ENCODE results near the gene GDF7. TPM values are rescaled to one million over a fixed set of nuclear protein-coding genes. Genes with fewer than 3 reads are reported as not detected.

Gene GDF7
- total RNA-seq, 1 experiment from 2014 or later = 0.04 TPM

DNA sequence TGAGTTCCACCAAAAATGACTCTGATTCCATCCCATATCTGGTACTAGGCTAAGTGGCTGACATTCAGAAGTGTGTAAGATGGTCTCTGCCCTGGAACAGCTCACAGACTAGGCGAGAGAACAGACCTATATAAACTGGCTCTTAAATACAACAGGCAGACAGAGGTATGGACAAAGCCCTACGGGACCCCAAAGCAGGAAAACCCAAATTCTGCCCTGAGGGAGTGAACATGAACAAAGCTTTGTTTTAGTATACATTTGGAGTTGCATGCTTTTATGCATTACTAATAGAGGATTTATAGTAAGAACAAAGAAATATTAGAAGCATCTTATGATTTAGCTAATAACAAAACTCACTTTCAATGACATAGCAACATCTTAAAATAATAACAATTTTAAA, 25.1 kb downstream of the GDF7 start:
- Histone ChIP-seq H2BK5ac (ENCODE audit: insufficient read length, low read length) (no peak overlapping the region), H2BK20ac (ENCODE audit: low read depth, low read length, poor library complexity, severe bottlenecking) (no peak overlapping the region), H3K14ac (ENCODE audit: insufficient read depth, low read length) (no peak overlapping the region), H3K79me2 (ENCODE audit: insufficient read depth, low read length) (no peaks in the 10 kb centered on the region), H3K4me2 (ENCODE audit: insufficient read depth, insufficient read length, low read length) (no peak overlapping the region), H3K23me2 (ENCODE audit: insufficient read length, low read depth, low read length, poor library complexity, severe bottlenecking) (no peaks in the 10 kb centered on the region), H2BK12ac (ENCODE audit: insufficient read length, low read depth, low read length) (no peak overlapping the region), H3T11ph (ENCODE audit: low read length) (no peak overlapping the region), H4K8ac (replicated peaks; ENCODE audit: insufficient read length, low read depth, low read length) (no peak overlapping the region), H2AFZ (ENCODE audit: low read length) (no peak overlapping the region), H3K4me1 (ENCODE audit: insufficient read depth, low read length) (no peaks in the 10 kb centered on the region), H3K18ac (ENCODE audit: insufficient read length, low read depth, low read length) (no peak overlapping the region), H4K91ac (ENCODE audit: insufficient read length, low read depth, low read length) (no peak overlapping the region), H3K79me1 (ENCODE audit: insufficient read depth, low read depth, low read length, poor library complexity, severe bottlenecking) (no peaks in the 10 kb centered on the region), H2BK120ac (ENCODE audit: low read depth, low read length, poor library complexity, severe bottlenecking) (no peak overlapping the region), H3K27me3 (ENCODE audit: insufficient read depth, low read length) (no peaks in the 10 kb centered on the region), H4K20me1 (ENCODE audit: control insufficient read depth, insufficient read depth, insufficient read length) (no peaks in the 10 kb centered on the region), H3K9ac (ENCODE audit: extremely low read depth, insufficient read length, low read length) (no peak overlapping the region), H3K9me3 (ENCODE audit: control insufficient read depth, low read depth, low read length) (no peaks in the 10 kb centered on the region), H3K4ac (ENCODE audit: low read depth, low read length) (no peak overlapping the region), H3K27ac (ENCODE audit: insufficient read length, low read depth, low read length) (no peak overlapping the region), H2AK5ac (ENCODE audit: insufficient read length, low read length) (no peak overlapping the region), H3K56ac (ENCODE audit: insufficient read length, low read depth, low read length) (no peak overlapping the region), H2BK15ac (ENCODE audit: low read depth, low read length) (no peak overlapping the region), H3K23ac (ENCODE audit: insufficient read length, low read depth, low read length) (no peak overlapping the region), H4K5ac (ENCODE audit: insufficient read length, low read depth, low read length) (no peak overlapping the region)
- H3K36me3 Mint-ChIP-seq (ENCODE audit: insufficient read depth in 1 of 3, low read depth in 3 of 3) = peaks cover 5 to 8% (median 5%) of the 10 kb centered on the region in 3 experiments; a peak in 5 of 7 replicates
- DNase-seq = no peak
- H3K9me3 Mint-ChIP-seq = no peaks in the 10 kb centered on the region
- no peaks in the 10 kb centered on the region for H3K27me3 Mint-ChIP-seq (ENCODE audit: low read depth)
- no peak for TF ChIP-seq CTCF (conservative IDR thresholded peaks at IDR 0.05)
- WGBS (ENCODE audit: extremely low coverage, insufficient read length, low lambda C conversion rate) = no CpG with 5 or more reads among the region's 2 CpGs
- no peak overlapping the region for H3K4me3 Mint-ChIP-seq
- H3K27ac Mint-ChIP-seq = no peak overlapping the region
- no peaks in the 10 kb centered on the region for H3K4me1 Mint-ChIP-seq

All from H9 (cell line).